Activated naive CD4-positive, alpha-beta T cell treated with anti-CD3 and anti-CD28 coated beads, Interleukin-2, amount 50 U/mL, for 24 hours (primary cell): ENCODE results near the gene C1QTNF12.

Experiments used
- H3K27ac Mint-ChIP-seq: one replicate; pipeline ENCODE4 v1.8.0; 2021; ENCODE audit warnings: mild to moderate bottlenecking, mixed read lengths
- H3K27me3 Mint-ChIP-seq: one replicate; pipeline ENCODE4 v1.8.0; 2021; ENCODE audit warnings: mixed read lengths
- H3K36me3 Mint-ChIP-seq: one replicate; pipeline ENCODE4 v1.8.0; 2021; ENCODE audit warnings: mixed read lengths
- H3K4me1 Mint-ChIP-seq: one replicate; pipeline ENCODE4 v1.8.0; 2021; ENCODE audit warnings: mixed read lengths
- H3K4me3 Mint-ChIP-seq: one replicate; pipeline ENCODE4 v1.8.0; 2021; ENCODE audit warnings: mild to moderate bottlenecking, mixed read lengths
- H3K9me3 Mint-ChIP-seq: one replicate; pipeline ENCODE4 v1.8.0; 2021; ENCODE audit warnings: mixed read lengths

The C1QTNF12 gene

DNA sequence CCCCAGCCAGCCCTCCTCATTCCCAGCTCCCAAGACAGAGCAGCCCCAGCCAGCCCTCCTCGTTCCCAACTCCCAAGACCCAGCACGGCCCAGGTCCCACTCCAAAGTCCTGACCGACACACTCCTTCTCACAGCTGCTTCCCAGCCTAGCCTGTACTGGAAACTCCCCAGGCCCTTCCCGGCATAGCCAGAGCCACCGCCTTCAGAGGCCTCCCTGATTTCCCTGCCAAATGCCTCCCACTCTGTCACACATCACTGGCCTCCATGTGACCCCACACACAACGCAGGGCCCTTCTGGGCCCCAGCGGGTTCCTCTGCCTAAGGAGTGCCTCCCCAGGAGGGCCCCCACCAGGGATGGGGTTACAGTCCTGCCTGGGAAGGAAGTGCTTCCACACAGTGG is 24.3 kb upstream of the C1QTNF12 start:
- Mint-ChIP-seq H3K9me3 (no peaks in the 10 kb centered on the region), H3K36me3 (peaks cover 2% of the 10 kb centered on the region), H3K27ac (peak overlapping the region; percentile 62), H3K4me1 (peaks cover 41% of the 10 kb centered on the region), H3K27me3 (no peaks in the 10 kb centered on the region), H3K4me3 (peak overlapping the region; percentile 83)

DNA sequence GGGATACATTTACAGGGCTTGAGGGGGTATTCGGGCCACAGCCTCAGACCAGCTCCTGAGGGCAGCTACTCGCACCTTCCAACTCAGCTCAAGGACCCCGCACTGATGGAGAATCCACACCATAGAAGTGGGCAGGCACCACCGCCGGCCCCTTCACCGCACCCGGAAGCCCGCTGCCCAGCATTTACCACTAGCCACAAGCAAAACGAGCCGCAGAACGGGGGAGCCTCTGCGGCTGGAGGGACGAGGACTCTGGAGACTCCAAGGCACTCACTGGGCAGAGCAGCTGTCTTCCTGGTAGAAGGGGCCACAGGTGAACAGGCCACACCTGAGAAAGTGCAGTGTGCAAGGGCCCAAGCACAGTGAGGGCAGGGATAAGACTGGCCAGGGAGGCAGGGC is 21.8 kb upstream of the C1QTNF12 start:
- H3K27ac Mint-ChIP-seq, result no peak overlapping the region
- no peaks in the 10 kb centered on the region for H3K27me3 Mint-ChIP-seq
- H3K4me3 Mint-ChIP-seq, result peak overlapping the region; percentile 4
- H3K9me3 Mint-ChIP-seq, result no peaks in the 10 kb centered on the region
- H3K4me1 Mint-ChIP-seq, result peaks cover 41% of the 10 kb centered on the region
- peaks cover 2% of the 10 kb centered on the region for H3K36me3 Mint-ChIP-seq

- Mint-ChIP-seq H3K27ac (no peak overlapping the region), H3K4me3 (peak overlapping the region; percentile 4), H3K36me3 (peaks cover 2% of the 10 kb centered on the region), H3K4me1 (peaks cover 39% of the 10 kb centered on the region), H3K9me3 (no peaks in the 10 kb centered on the region), H3K27me3 (no peaks in the 10 kb centered on the region)
Observed at GRCh38 chr1:1267488-1268283, 21.2 kb upstream of the C1QTNF12 start.

DNA sequence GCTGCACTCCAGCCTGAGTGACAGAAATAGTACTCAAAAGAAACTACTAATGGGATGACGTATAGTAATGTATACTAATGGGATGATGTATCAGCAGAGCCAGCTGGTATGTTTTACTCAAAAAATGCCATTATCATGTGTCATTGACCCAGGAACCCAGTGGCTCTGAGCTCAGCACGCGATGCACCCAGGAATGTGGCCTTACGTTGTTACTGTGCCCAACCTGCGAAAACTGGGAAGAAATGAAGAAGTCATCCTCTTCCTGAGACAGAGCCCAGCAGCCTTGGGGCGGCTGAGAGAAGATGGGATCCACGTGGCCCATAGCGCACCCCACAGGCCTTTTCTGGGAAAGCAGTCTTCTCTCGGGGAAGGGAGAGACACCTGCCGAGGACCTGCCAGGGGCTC is 18.3 kb upstream of the C1QTNF12 start:
- Mint-ChIP-seq H3K4me3 (no peak overlapping the region), H3K27ac (no peak overlapping the region), H3K9me3 (no peaks in the 10 kb centered on the region), H3K27me3 (no peaks in the 10 kb centered on the region), H3K4me1 (peaks cover 20% of the 10 kb centered on the region), H3K36me3 (peaks cover 4% of the 10 kb centered on the region)

GRCh38 chr1:1264026-1264425 is 17.5 kb upstream of the C1QTNF12 start:
- H3K36me3 Mint-ChIP-seq, result peaks cover 5% of the 10 kb centered on the region
- no peak overlapping the region for H3K27ac Mint-ChIP-seq
- peaks cover 19% of the 10 kb centered on the region for H3K4me1 Mint-ChIP-seq
- H3K4me3 Mint-ChIP-seq, result no peak overlapping the region
- H3K27me3 Mint-ChIP-seq, result no peaks in the 10 kb centered on the region
- H3K9me3 Mint-ChIP-seq, result no peaks in the 10 kb centered on the region

DNA sequence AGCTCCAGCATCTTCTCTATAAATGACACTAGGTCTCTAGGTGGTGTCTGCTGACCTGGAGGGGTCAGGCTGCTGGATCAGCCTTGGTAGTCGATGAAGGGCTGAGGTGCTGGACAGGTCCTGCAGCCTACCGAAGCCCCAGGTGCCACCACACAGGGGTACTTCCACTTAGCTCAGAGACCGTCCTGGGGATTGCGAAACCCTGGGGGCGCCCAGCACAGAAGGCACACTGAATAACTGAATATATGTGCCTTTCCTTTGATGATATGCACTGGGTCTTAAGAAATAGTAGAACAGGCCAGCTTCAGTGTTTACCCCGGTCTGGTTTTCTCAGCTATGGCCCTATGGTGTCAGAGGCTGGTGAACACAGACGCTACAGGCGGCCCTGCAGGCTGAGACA is 16.2 kb upstream of the C1QTNF12 start:
- Mint-ChIP-seq H3K27me3 (no peaks in the 10 kb centered on the region), H3K9me3 (no peaks in the 10 kb centered on the region), H3K27ac (no peak overlapping the region), H3K4me1 (peaks cover 17% of the 10 kb centered on the region), H3K4me3 (no peak overlapping the region), H3K36me3 (peaks cover 5% of the 10 kb centered on the region)

DNA sequence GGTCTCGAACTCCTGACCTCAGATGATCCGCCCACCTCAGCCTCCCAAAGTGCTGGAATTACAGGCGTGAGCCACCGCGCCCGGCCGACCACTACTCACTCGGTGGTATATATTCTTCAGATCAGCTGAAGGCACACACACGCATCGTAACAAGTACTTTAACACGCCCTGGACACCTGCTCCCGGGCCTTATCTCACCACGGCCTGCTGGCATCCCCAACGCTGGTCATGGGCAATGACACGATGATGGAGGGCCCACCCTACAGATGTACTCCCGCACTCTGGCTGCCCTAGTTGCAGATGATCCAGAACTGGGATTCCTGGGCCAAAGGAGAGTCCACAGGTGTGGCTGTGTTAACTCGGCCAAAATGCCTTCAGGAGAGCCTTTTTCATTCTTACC is 15.5 kb upstream of the C1QTNF12 start:
- Mint-ChIP-seq H3K4me1 (peaks cover 16% of the 10 kb centered on the region), H3K36me3 (peaks cover 5% of the 10 kb centered on the region), H3K27ac (no peak overlapping the region)

DNA sequence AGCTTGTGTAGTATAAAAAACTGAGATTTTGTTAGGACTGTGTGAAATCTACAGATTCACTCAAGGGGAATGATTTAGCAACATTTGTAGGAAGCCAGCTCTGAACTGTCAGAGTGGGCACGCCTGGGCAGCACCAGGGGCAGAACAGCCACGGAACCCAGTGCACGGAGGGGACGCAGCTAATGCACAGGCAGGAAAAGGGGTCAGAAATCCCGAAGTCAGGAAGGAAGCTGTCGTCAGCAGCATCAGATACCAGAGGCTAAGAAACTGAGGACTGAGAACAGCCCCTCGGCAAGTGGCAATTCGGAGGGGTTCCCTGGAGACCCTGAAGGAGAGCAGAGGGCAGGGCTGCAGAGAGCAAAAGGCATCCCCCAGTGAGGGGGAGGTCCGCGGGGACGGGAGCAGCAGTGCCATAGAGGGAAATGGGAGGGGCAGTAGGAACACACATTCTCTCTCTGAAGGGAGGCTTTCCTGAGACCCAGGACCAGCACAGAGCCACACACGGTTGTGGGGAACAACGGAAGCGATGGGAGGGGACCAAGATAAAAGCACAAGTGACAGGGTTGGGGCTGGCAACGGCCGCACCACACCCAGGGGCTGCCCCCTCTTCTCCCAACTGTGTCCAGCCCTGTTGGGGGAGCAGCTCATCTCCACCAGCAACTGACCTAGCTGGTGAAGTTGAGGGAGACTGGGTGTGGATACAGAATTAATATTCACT is 14.5 kb upstream of the C1QTNF12 start:
- Mint-ChIP-seq H3K4me1 (peaks cover 15% of the 10 kb centered on the region), H3K27ac (no peak overlapping the region), H3K9me3 (no peaks in the 10 kb centered on the region), H3K36me3 (peaks cover 6% of the 10 kb centered on the region), H3K27me3 (no peaks in the 10 kb centered on the region), H3K4me3 (peak overlapping the region; percentile 30)

More for the DNA sequence above, 15.5 kb upstream of the C1QTNF12 start:
- Mint-ChIP-seq H3K4me3 (no peak overlapping the region), H3K27me3 (no peaks in the 10 kb centered on the region), H3K9me3 (no peaks in the 10 kb centered on the region)

GRCh38 chr1:1259951-1260600 is 13.6 kb upstream of the C1QTNF12 start:
- H3K27ac Mint-ChIP-seq, result peak overlapping the region; percentile 46
- peaks cover 15% of the 10 kb centered on the region for H3K4me1 Mint-ChIP-seq
- H3K4me3 Mint-ChIP-seq, result no peak overlapping the region
- no peaks in the 10 kb centered on the region for H3K9me3 Mint-ChIP-seq
- H3K27me3 Mint-ChIP-seq, result no peaks in the 10 kb centered on the region
- peaks cover 8% of the 10 kb centered on the region for H3K36me3 Mint-ChIP-seq

- Mint-ChIP-seq H3K4me1 (peaks cover 15% of the 10 kb centered on the region), H3K4me3 (no peak overlapping the region), H3K36me3 (peaks cover 8% of the 10 kb centered on the region)
Observed at GRCh38 chr1:1259540-1259939, 13.0 kb upstream of the C1QTNF12 start.

GRCh38 chr1:1259119-1259488 is 12.6 kb upstream of the C1QTNF12 start:
- no peaks in the 10 kb centered on the region for H3K9me3 Mint-ChIP-seq
- H3K4me1 Mint-ChIP-seq, result peaks cover 15% of the 10 kb centered on the region
- H3K27ac Mint-ChIP-seq, result no peak overlapping the region
- peaks cover 8% of the 10 kb centered on the region for H3K36me3 Mint-ChIP-seq
- no peak overlapping the region for H3K4me3 Mint-ChIP-seq
- H3K27me3 Mint-ChIP-seq, result no peaks in the 10 kb centered on the region

More at GRCh38 chr1:1259540-1259939, 13.0 kb upstream of the C1QTNF12 start:
- Mint-ChIP-seq H3K27ac (no peak overlapping the region), H3K27me3 (no peaks in the 10 kb centered on the region), H3K9me3 (no peaks in the 10 kb centered on the region)

- Mint-ChIP-seq H3K36me3 (peaks cover 8% of the 10 kb centered on the region), H3K27ac (peak overlapping the region; percentile 52), H3K27me3 (no peaks in the 10 kb centered on the region), H3K4me3 (no peak overlapping the region), H3K9me3 (no peaks in the 10 kb centered on the region), H3K4me1 (peaks cover 15% of the 10 kb centered on the region)
Observed at GRCh38 chr1:1256956-1257871, 10.7 kb upstream of the C1QTNF12 start.

DNA sequence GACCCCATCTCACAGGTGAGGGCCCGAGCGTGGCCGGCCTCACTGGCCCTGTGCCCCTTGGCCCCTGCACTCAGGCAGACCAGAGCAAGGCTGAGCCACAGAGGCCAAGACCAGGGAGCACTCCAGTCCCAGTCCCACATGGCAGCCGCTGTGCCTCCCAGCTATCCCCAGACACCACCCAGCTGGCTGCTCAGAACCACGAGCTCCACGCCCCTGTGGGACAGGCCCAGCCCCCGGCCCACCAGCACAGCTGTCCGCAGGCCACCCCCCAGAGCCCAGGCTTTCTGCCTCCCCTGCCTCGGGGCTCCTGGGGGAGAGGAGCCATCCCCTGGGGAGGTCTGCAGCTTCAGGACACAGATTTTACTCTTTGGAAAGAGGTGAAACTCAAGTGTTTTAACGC is 9.1 kb upstream of the C1QTNF12 start:
- H3K9me3 Mint-ChIP-seq, result no peaks in the 10 kb centered on the region
- H3K4me1 Mint-ChIP-seq, result peaks cover 18% of the 10 kb centered on the region
- peaks cover 6% of the 10 kb centered on the region for H3K36me3 Mint-ChIP-seq
- H3K27ac Mint-ChIP-seq, result no peak overlapping the region
- no peaks in the 10 kb centered on the region for H3K27me3 Mint-ChIP-seq
- H3K4me3 Mint-ChIP-seq, result no peak overlapping the region

GRCh38 chr1:1255078-1255477 is 8.6 kb upstream of the C1QTNF12 start:
- Mint-ChIP-seq H3K4me3 (no peak overlapping the region), H3K9me3 (no peaks in the 10 kb centered on the region), H3K27me3 (no peaks in the 10 kb centered on the region), H3K27ac (no peak overlapping the region), H3K36me3 (peaks cover 6% of the 10 kb centered on the region), H3K4me1 (peaks cover 22% of the 10 kb centered on the region)

- H3K4me1 Mint-ChIP-seq, result peaks cover 22% of the 10 kb centered on the region
- no peaks in the 10 kb centered on the region for H3K27me3 Mint-ChIP-seq
- no peak overlapping the region for H3K27ac Mint-ChIP-seq
- H3K36me3 Mint-ChIP-seq, result peaks cover 2% of the 10 kb centered on the region
- H3K9me3 Mint-ChIP-seq, result no peaks in the 10 kb centered on the region
- no peak overlapping the region for H3K4me3 Mint-ChIP-seq
Observed at GRCh38 chr1:1254667-1254998, 8.1 kb upstream of the C1QTNF12 start.
